Esophagus (tissue), 2 donors: ENCODE measurements around the gene HGF. TPM values are rescaled to one million over a fixed set of nuclear protein-coding genes. Genes with fewer than 3 reads are reported as not detected.

Source experiments
- H3K27ac ChIP-seq, 2 donors: one replicate each; pipeline ENCODE4 v1.5.1; 2013; ENCODE audit warnings: low read depth in 2 of 2, mild to moderate bottlenecking in 2 of 2, inconsistent platforms in 1 of 2, low read length in 1 of 2, moderate library complexity in 1 of 2
- H3K27me3 ChIP-seq, 2 donors: one replicate each; pipeline ENCODE4 v1.6.1; 2013; ENCODE audit warnings: low read length in 2 of 2, control low read depth in 1 of 2, mild to moderate bottlenecking in 1 of 2; ENCODE audit not compliant: insufficient read depth in 2 of 2, control insufficient read depth in 1 of 2
- H3K36me3 ChIP-seq, 2 donors: one replicate each; pipeline ENCODE4 v1.6.1; 2013; ENCODE audit warnings: low read length in 1 of 2; ENCODE audit not compliant: control insufficient read depth in 2 of 2, insufficient read depth in 2 of 2
- H3K4me1 ChIP-seq, 2 donors: one replicate each; pipeline ENCODE4 v1.6.1; 2013; ENCODE audit warnings: low read length in 1 of 2; ENCODE audit not compliant: control insufficient read depth in 2 of 2, insufficient read depth in 2 of 2
- H3K4me3 ChIP-seq, 2 donors: one replicate each; pipeline ENCODE4 v1.5.1; 2013; ENCODE audit warnings: low read length in 2 of 2, mild to moderate bottlenecking in 2 of 2, low read depth in 1 of 2, moderate library complexity in 1 of 2
- H3K9me3 ChIP-seq, 2 donors: one replicate each; pipeline ENCODE4 v1.6.1; 2013; ENCODE audit warnings: mild to moderate bottlenecking in 2 of 2, low read depth in 1 of 2, low read length in 1 of 2, moderate library complexity in 1 of 2; ENCODE audit not compliant: control insufficient read depth in 2 of 2, insufficient read depth in 1 of 2
- WGBS, 2 donors: extraction: QIAGEN DNeasy Blood & Tissue Kit; methylation state at CpG; one replicate each; pipeline ENCODE4 v1.1.7; 2013; 5-methylcytosine and 5-hydroxymethylcytosine counted together
- polyA plus RNA-seq, 2 donors: library from polyadenylated mRNA; stranded (reverse); fragments of 200-250 nt; gene quantifications; one replicate each; pipeline ENCODE4 v1.2.3, GENCODE V29; 2013
- donor health status: healthy with polysubstance abuse.
- donor health status: Bipolar disorder and iron deficiency.

Gene HGF
- polyA plus RNA-seq, 2 donors: 0.12 to 0.47 TPM

DNA sequence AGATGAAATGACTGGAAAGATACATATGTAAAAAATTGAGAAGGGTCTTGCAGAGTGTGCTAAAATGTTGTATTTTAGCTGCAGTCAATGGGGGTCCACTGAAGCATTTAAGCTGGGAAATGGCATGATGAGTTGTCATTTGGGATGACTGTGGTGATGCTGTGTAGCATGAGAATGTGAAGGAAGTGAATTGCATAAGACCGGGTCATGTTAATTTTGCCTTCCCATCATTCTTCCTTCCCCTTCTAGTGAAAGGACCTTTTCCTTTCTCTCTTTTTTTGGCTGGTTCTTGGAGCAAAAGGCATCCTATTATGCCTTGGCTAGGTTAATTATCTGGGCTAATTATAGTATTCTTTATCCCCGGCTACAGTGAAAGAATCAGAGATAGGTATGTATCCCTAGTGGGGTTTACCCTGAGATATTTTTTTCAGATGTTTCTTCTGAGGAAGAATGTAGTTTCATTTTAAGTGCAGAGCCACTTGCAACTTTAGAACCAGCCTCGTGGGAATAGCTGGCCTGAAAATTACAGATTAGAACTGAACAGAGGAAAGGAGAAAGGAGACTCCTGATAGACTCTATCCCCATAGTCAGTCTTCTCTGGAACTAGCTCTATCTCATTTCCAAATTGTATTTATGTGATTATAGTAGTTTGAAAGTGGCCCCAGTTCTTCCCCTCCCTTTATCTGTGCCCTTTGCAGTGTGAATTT, 93.6 kb downstream of the HGF start:
- Histone ChIP-seq H3K27ac (no peak overlapping the region), H3K4me1 (no peaks in the 10 kb centered on the region), H3K4me3 (no peak overlapping the region), H3K27me3 (no peaks in the 10 kb centered on the region), H3K36me3 (no peaks in the 10 kb centered on the region), H3K9me3 (no peaks in the 10 kb centered on the region)
- WGBS, 2 donors: 64 to 71% methylated on average over 3 of the region's 3 CpGs

DNA sequence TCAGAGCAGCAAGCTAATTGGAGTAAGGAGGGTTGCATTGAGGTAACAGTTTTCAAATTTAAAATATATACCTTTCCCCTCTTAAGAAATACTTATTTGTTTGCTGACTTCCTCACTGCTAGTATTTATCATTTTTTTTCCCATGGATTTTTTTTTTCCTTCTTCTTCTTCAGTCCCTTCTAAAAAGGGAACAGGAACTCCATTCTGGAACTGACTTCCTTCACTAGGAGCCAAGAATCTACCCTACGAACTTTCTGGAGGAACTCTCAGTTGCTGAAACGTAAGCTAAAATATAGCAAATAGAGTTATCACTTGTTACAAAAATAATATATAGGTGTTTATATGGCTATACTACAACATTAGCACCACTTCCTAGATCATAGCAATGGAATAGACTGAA, 95.4 kb downstream of the HGF start:
- Histone ChIP-seq H3K27me3 (no peaks in the 10 kb centered on the region), H3K4me1 (no peaks in the 10 kb centered on the region), H3K4me3 (no peak overlapping the region), H3K36me3 (no peaks in the 10 kb centered on the region), H3K9me3 (no peaks in the 10 kb centered on the region), H3K27ac (no peak overlapping the region)
- WGBS, 2 donors: 50 to 59% methylated on average over 2 of the region's 2 CpGs

- no peak overlapping the region for H3K4me3 ChIP-seq
- H3K9me3 ChIP-seq: no peaks in the 10 kb centered on the region
- no peaks in the 10 kb centered on the region for H3K36me3 ChIP-seq
- no peaks in the 10 kb centered on the region for H3K27me3 ChIP-seq
- 74 to 85% methylated on average over 1 of the region's 1 CpG for WGBS, 2 donors
- H3K4me1 ChIP-seq: no peaks in the 10 kb centered on the region
- no peak overlapping the region for H3K27ac ChIP-seq
These were observed 97.0 kb downstream of the HGF start for GRCh38 chr7:81672872-81673271.

DNA sequence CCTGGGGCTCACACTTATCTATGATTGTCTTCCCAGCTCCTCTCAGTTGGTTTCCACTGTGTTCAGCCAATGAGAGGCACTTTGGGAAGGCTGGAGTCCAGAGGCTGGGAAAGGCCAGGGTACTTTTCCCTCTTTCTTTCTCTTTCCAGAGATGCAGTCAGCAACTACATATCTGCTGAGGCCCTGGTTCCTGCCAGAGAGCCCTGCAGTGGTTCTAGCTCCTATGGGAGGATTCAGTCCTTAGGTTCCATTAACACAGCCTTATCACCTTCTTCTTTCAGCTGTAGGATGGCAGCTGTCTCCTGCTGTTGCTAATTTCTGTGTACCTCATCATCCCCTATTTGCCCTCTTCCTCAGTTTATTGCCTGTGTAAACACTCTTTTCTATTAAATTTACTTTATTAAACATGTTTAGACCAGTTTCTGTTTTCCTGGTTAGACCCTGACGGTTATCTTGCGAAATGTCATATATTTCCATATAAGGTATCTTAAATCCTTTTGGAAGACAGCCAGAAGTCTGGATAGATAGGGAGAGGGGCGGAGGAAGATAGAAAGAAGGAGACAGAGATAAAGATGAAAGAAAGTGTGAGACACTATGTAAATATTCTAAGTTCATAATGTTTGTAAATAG, 100.3 kb downstream of the HGF start:
- 66 to 73% methylated on average over 3 of the region's 3 CpGs for WGBS, 2 donors
- no peak overlapping the region for H3K4me3 ChIP-seq
- no peak overlapping the region for H3K27ac ChIP-seq
- H3K27me3 ChIP-seq: no peaks in the 10 kb centered on the region
- no peaks in the 10 kb centered on the region for H3K36me3 ChIP-seq
- no peaks in the 10 kb centered on the region for H3K4me1 ChIP-seq
- H3K9me3 ChIP-seq: no peaks in the 10 kb centered on the region

GRCh38 chr7:81666209-81666608, 103.6 kb downstream of the HGF start:
- Histone ChIP-seq H3K36me3 (no peaks in the 10 kb centered on the region), H3K9me3 (no peaks in the 10 kb centered on the region), H3K4me3 (no peak overlapping the region), H3K4me1 (no peaks in the 10 kb centered on the region), H3K27me3 (no peaks in the 10 kb centered on the region), H3K27ac (no peak overlapping the region)
- 64 to 80% methylated on average over 1 of the region's 1 CpG for WGBS, 2 donors

DNA sequence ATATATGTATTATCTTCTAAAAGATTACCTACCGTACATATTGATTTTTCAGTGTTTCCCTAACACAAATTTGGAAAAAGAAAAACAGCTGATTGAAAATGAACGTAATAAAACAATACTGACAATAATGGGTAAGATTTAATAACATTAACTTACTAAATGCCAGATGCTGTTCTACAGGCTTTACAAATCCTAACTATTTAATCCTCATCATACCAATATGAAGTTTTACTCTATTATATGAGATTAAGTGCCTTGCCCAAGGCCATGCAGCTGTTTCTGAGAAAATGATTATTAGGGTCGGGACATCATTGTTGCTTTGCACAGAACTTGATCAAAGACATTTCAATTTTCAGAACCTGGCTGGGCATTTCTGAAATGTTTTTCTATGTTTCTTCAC, 104.6 kb downstream of the HGF start:
- WGBS, 2 donors: 51 to 57% methylated on average over 3 of the region's 3 CpGs
- H3K36me3 ChIP-seq: no peaks in the 10 kb centered on the region
- no peaks in the 10 kb centered on the region for H3K4me1 ChIP-seq
- H3K27ac ChIP-seq: no peak overlapping the region
- H3K4me3 ChIP-seq: no peak overlapping the region
- H3K9me3 ChIP-seq: no peaks in the 10 kb centered on the region
- no peaks in the 10 kb centered on the region for H3K27me3 ChIP-seq

- WGBS, 2 donors: 58 to 68% methylated on average over 3 of the region's 3 CpGs
- Histone ChIP-seq H3K27ac (no peak overlapping the region), H3K36me3 (no peaks in the 10 kb centered on the region), H3K4me1 (no peaks in the 10 kb centered on the region), H3K9me3 (no peaks in the 10 kb centered on the region), H3K27me3 (no peaks in the 10 kb centered on the region), H3K4me3 (no peak overlapping the region)
These were observed 105.5 kb downstream of the HGF start for GRCh38 chr7:81664304-81664703.

DNA sequence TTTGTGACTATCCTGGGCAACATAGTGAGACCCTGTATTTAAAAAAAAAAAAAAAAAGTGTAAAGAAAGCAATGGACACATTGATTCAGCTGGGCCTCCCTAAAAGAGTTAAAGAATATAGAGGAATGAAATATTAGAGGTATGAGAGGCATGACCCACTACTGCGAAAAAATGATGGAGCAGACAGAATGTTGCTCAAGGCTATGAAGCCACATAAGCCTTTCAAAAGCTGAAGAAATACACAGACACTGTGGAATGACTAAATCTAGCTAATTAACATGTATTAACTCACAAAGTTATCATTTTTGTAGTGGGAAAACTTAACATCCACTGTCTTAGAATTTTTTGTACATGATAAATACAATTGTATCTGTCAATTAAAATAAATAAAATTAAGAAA, 107.3 kb downstream of the HGF start:
- WGBS, 2 donors: 57 to 77% methylated on average over 1 of the region's 1 CpG
- Histone ChIP-seq H3K36me3 (no peaks in the 10 kb centered on the region), H3K9me3 (peaks cover 2 to 3% of the 10 kb centered on the region in 2 donors), H3K27me3 (no peaks in the 10 kb centered on the region), H3K4me1 (no peaks in the 10 kb centered on the region), H3K27ac (no peak overlapping the region), H3K4me3 (no peak overlapping the region)

- Histone ChIP-seq H3K36me3 (no peaks in the 10 kb centered on the region), H3K27me3 (no peaks in the 10 kb centered on the region), H3K4me3 (no peak overlapping the region), H3K9me3 (peaks cover 2 to 3% of the 10 kb centered on the region in 2 donors), H3K27ac (no peak overlapping the region), H3K4me1 (no peaks in the 10 kb centered on the region)
- 82 to 93% methylated on average over 3 of the region's 3 CpGs for WGBS, 2 donors
These were observed 110.0 kb downstream of the HGF start for GRCh38 chr7:81659697-81660395.
